Measurements from ENCODE around the gene SGK1. TPM values are rescaled to one million over a fixed set of nuclear protein-coding genes. Genes with fewer than 3 reads are reported as not detected.

SGK1 gene
- total RNA-seq, 4 donors from 2014 or later: 15.1 to 38.2 (median 25.5) TPM

DNA sequence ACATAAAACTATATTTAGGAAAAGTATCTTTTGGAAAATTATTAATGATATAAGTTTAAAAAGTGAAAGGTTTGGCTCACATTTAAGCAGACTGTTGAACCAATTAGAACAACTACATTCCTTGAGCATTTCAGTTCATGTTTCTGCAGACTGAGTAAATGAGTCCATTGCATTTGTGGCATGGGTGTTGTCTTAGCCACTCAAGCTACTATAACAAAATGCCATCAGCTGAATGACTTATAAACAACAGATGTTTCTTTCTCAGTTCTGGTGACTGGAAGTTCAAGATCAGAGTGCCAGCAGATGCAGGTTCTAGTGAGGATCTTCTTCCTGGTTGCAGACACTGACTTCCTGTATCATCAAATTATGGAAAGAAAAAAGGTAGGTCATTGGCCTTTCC, 198.4 kb downstream of the SGK1 start:
- Histone ChIP-seq H3K36me3 (no peaks in the 10 kb centered on the region), H3K27me3 (peaks cover 10% of the 10 kb centered on the region), H3K4me3 (no peak overlapping the region), H3K9me3 (peaks cover 0 to 2% (median 0%) of the 10 kb centered on the region in 3 donors), H3K4me1 (no peaks in the 10 kb centered on the region), H3K27ac (no peak overlapping the region)
- TF ChIP-seq POLR2A (IDR thresholded peaks at IDR 0.05): no peak
- TF ChIP-seq, protein P1, sequence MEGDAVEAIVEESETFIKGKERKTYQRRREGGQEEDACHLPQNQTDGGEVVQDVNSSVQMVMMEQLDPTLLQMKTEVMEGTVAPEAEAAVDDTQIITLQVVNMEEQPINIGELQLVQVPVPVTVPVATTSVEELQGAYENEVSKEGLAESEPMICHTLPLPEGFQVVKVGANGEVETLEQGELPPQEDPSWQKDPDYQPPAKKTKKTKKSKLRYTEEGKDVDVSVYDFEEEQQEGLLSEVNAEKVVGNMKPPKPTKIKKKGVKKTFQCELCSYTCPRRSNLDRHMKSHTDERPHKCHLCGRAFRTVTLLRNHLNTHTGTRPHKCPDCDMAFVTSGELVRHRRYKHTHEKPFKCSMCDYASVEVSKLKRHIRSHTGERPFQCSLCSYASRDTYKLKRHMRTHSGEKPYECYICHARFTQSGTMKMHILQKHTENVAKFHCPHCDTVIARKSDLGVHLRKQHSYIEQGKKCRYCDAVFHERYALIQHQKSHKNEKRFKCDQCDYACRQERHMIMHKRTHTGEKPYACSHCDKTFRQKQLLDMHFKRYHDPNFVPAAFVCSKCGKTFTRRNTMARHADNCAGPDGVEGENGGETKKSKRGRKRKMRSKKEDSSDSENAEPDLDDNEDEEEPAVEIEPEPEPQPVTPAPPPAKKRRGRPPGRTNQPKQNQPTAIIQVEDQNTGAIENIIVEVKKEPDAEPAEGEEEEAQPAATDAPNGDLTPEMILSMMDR (IDR thresholded peaks at IDR 0.05): no peak
- TF ChIP-seq POLR2AphosphoS5 (IDR thresholded peaks at IDR 0.05): no peak
- TF ChIP-seq EP300 (IDR thresholded peaks at IDR 0.05): no peak
- ATAC-seq: no peak

Small RNA genes lying within 50 kb of the gene (small RNA-seq; reads per million reads assigned to genes)
- gene RF00019 (0 reads per million in 4 donors), gene RN7SL408P (0 to 0.09 (median 0) reads per million in 4 donors), gene RNA5SP218 (8.1 to 19.1 (median 17.8) reads per million in 4 donors), gene RPS29P32 (0 reads per million in 4 donors)
